Ovary (tissue), 9 donors: Measurements from ENCODE around the gene ECI1. TPM values are rescaled to one million over a fixed set of nuclear protein-coding genes. Genes with fewer than 3 reads are reported as not detected.

Source experiments
- DNase-seq, 5 donors: peaks; one replicate each; pipeline ENCODE4 v3.0.0-alpha.2; 2019 to 2020
- H3K27ac ChIP-seq, 2 donors: fragments of 200-600 bp; one replicate each; pipeline versions ENCODE4 v1.5.1 to v1.8.0; 2019 to 2022
- H3K27me3 ChIP-seq: fragments of 200-600 bp; one replicate; pipeline ENCODE4 v1.8.0; 2022
- H3K36me3 ChIP-seq: fragments of 200-600 bp; sonication (generic); one replicate; pipeline ENCODE4 v1.5.1; 2019
- H3K4me1 ChIP-seq: one replicate; pipeline ENCODE4 v1.8.1; 2013; ENCODE audit warnings: mild to moderate bottlenecking, moderate library complexity; ENCODE audit not compliant: insufficient read depth
- H3K4me3 ChIP-seq: fragments of 200-600 bp; sonication (generic); one replicate; pipeline ENCODE4 v1.5.1; 2017
- H3K9me3 ChIP-seq, 2 donors: fragments of 200-600 bp in 1 of 2; sonication (generic) in 1 of 2; one replicate each; pipeline versions ENCODE4 v1.5.1 to v1.8.1; 2013 to 2019; ENCODE audit warnings: mild to moderate bottlenecking in 1 of 2, moderate library complexity in 1 of 2
- EP300 ChIP-seq: sonication (generic); formaldehyde crosslinking; IDR thresholded peaks from one replicate; pipeline ENCODE4 v1.6.1; 2017; ENCODE audit warnings: antibody characterized with exemption
- POLR2A ChIP-seq: fragments of 450-650 bp; IDR thresholded peaks from one replicate; pipeline ENCODE4 v1.6.1; 2017; ENCODE audit warnings: antibody characterized with exemption, mild to moderate bottlenecking, moderate library complexity
- WGBS, 3 donors: extraction: QIAGEN DNeasy Blood & Tissue Kit in 1 of 3; methylation state at CpG; one replicate each; pipeline versions ENCODE4 v1.1.5 to v1.1.7; 2013 to 2017; 5-methylcytosine and 5-hydroxymethylcytosine counted together
- intact Hi-C, 4 donors: fragments of 100-400 bp; cut with DNase I; formaldehyde crosslinking; loops; one replicate each; pipeline versions ENCODE4 v1.11.0 to v1.15.1; 2022 to 2023
- polyA plus RNA-seq, 2 donors: library from polyadenylated mRNA; stranded (reverse); fragments of 200-250 nt in 1 of 2; fragments of 350-450 nt in 1 of 2; fragmentation: Illumina TruSeq in 1 of 2; extraction: RNeasy Lipid Tissue Mini Kit (QIAGEN cat#74804) in 1 of 2; gene quantifications; one replicate each; pipeline ENCODE4 v1.2.3, GENCODE V29; 2013 to 2014
- total RNA-seq, 7 donors: library from RNA; depleted of rRNA in 2 of 7; stranded (reverse); fragments of >200 nt in 2 of 7; fragmentation: NEBNext Ultra II Directional in 3 of 7; extraction: Animal tissue kit (Norgen Biotek cat#: 25700) in 3 of 7; gene quantifications; one replicate each; pipeline versions ENCODE4 v1.1.0 to v1.2.4, GENCODE V29; 2016 to 2023
- TF ChIP-seq, protein P1 (sequence below), 3 donors: fragments of 450-650 bp in 2 of 3; fragments of 200-600 bp in 1 of 3; IDR thresholded peaks; one replicate each; pipeline versions ENCODE4 v1.5.1 to v1.8.0; 2016 to 2022; ENCODE audit warnings: antibody characterized with exemption in 3 of 3, mild to moderate bottlenecking in 1 of 3
- donor health status: DM: no; HTN: no; CAD: no; lungs with moderate emphysema.
- donor health status: DM: no; HTN: no; CAD: no.
- donor health status: Bipolar disorder and iron deficiency.
- donor health status: DM: yes; HTN: yes; CAD: no.
- donor health status: DM: no; HTN: no; CAD: no.
- donor health status: DM: yes; HTN: yes; CAD: no.

ECI1 gene
- total and polyA plus RNA-seq, 9 donors = 3.1 to 66.3 (median 48.1) TPM

DNA sequence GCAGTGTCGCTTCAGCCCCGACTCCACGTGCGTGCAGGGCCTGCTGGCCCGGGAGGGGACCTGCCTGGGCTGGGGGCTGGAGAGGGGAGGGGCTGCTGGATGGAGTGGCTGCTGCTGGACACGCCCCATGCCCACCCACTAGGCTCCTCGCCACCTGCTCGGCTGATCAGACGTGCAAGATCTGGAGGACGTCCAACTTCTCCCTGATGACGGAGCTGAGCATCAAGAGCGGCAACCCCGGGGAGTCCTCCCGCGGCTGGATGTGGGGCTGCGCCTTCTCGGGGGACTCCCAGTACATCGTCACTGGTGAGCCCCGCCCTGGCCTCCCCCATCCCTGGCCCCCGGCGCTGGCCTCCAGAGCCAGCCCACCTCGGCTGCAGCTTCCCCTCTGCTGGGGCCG, 43.1 kb downstream of the ECI1 start:
- no peaks in the 10 kb centered on the region for H3K36me3 ChIP-seq
- 65 to 76% (median 76%) methylated on average over 22 to 23 of the region's 23 CpGs for WGBS, 3 donors
- no peak for DNase-seq
- intact Hi-C loops = no loop called here
- no peak overlapping the region for H3K27ac ChIP-seq
- no peaks in the 10 kb centered on the region for H3K27me3 ChIP-seq
- peaks cover 9% of the 10 kb centered on the region for H3K4me1 ChIP-seq
- TF ChIP-seq, protein P1, sequence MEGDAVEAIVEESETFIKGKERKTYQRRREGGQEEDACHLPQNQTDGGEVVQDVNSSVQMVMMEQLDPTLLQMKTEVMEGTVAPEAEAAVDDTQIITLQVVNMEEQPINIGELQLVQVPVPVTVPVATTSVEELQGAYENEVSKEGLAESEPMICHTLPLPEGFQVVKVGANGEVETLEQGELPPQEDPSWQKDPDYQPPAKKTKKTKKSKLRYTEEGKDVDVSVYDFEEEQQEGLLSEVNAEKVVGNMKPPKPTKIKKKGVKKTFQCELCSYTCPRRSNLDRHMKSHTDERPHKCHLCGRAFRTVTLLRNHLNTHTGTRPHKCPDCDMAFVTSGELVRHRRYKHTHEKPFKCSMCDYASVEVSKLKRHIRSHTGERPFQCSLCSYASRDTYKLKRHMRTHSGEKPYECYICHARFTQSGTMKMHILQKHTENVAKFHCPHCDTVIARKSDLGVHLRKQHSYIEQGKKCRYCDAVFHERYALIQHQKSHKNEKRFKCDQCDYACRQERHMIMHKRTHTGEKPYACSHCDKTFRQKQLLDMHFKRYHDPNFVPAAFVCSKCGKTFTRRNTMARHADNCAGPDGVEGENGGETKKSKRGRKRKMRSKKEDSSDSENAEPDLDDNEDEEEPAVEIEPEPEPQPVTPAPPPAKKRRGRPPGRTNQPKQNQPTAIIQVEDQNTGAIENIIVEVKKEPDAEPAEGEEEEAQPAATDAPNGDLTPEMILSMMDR (IDR thresholded peaks at IDR 0.05) = no peak
- TF ChIP-seq POLR2A = no peak
- no peaks in the 10 kb centered on the region for H3K9me3 ChIP-seq
- no peak overlapping the region for H3K4me3 ChIP-seq

DNA sequence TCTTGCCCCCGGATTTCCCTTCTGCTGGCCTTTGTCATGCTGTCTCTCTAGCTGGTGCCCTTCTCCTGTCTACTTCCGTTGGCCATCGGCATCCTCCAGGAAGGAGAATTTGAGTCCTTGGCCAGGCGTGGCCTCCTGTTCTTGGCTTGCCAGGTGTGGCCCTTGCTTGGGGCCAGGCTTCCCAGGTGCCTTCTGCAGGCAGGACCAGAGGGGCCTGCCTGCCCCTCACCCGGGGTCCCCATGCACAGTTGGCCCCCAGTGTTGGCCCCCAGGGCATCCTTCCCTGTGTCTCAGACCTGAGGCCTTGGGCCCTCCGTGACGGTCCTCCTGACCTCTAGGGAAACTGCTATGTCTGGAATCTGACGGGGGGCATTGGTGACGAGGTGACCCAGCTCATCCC, 43.5 kb downstream of the ECI1 start:
- no peaks in the 10 kb centered on the region for H3K27me3 ChIP-seq
- H3K9me3 ChIP-seq = no peaks in the 10 kb centered on the region
- no peak for DNase-seq
- 84 to 90% (median 85%) methylated on average over 9 of the region's 9 CpGs for WGBS, 3 donors
- H3K4me1 ChIP-seq = peaks cover 8% of the 10 kb centered on the region
- intact Hi-C loops = no loop called here
- no peak overlapping the region for H3K27ac ChIP-seq
- H3K36me3 ChIP-seq = no peaks in the 10 kb centered on the region
- no peak for TF ChIP-seq EP300
- TF ChIP-seq, protein P1 (IDR thresholded peaks at IDR 0.05) = no peak
- TF ChIP-seq POLR2A = no peak
- H3K4me3 ChIP-seq = no peak overlapping the region

DNA sequence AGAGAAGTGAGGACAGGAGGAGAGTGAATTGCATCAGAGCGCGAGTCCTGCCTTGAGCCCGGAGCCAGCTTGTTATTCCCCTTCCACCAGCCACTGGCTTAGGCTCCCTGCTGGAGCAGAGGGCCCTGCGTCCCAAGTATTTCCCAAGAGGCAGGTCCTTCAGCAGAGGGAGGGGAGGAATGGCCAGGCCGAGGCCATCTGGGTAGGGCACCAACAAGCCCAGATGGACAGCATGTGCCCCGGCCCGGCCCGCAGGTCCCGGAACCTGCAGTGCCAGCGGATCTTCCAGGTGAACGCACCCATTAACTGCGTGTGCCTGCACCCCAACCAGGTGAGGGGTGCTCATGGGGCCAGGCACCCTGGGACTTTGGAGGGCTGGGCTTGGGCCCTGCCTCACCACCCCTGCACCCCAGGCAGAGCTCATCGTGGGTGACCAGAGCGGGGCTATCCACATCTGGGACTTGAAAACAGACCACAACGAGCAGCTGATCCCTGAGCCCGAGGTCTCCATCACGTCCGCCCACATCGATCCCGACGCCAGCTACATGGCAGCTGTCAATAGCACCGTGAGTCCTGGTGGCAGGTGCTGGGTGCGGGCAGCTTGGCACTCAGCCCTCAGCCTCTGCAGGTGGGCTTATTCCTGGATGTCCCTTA, 44.5 kb downstream of the ECI1 start:
- TF ChIP-seq, protein P1 (IDR thresholded peaks at IDR 0.05) = no peak
- TF ChIP-seq EP300 = no peak
- TF ChIP-seq POLR2A = no peak
- no peaks in the 10 kb centered on the region for H3K27me3 ChIP-seq
- H3K36me3 ChIP-seq = no peaks in the 10 kb centered on the region
- no peak overlapping the region for H3K4me3 ChIP-seq
- H3K4me1 ChIP-seq = peaks cover 8% of the 10 kb centered on the region
- H3K27ac ChIP-seq = no peak overlapping the region
- no peak for DNase-seq
- 85 to 93% (median 92%) methylated on average over 22 to 23 of the region's 23 CpGs for WGBS, 3 donors
- H3K9me3 ChIP-seq = no peaks in the 10 kb centered on the region
- intact Hi-C loops = no loop called here

DNA sequence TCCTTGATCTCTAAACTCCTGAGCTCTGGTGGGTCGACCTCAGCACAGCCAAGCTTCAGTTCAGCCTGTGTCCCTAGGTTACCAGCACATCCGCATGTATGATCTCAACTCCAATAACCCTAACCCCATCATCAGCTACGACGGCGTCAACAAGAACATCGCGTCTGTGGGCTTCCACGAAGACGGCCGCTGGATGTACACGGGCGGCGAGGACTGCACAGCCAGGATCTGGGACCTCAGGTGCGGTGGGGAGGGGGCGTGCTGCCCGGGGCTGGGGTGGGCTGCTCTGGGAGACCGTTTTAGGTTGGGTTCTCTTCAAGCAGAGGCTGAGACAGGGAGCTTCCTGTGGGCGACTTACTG, 45.0 kb downstream of the ECI1 start:
- no peak for DNase-seq
- intact Hi-C loops = no loop called here
- 67 to 77% (median 69%) methylated on average over 18 of the region's 18 CpGs for WGBS, 3 donors
- H3K27me3 ChIP-seq = no peaks in the 10 kb centered on the region
- H3K9me3 ChIP-seq = no peaks in the 10 kb centered on the region
- no peaks in the 10 kb centered on the region for H3K36me3 ChIP-seq
- peaks cover 8% of the 10 kb centered on the region for H3K4me1 ChIP-seq
- H3K4me3 ChIP-seq = no peak overlapping the region
- H3K27ac ChIP-seq = peak overlapping the region in 1 of 2 donors; percentile 99
- TF ChIP-seq, protein P1 (IDR thresholded peaks at IDR 0.05) = no peak
- TF ChIP-seq POLR2A (no peak), EP300 (no peak)
